H9 (cell line): ENCODE data around the gene CD248. TPM values are rescaled to one million over a fixed set of nuclear protein-coding genes. Genes with fewer than 3 reads are reported as not detected.

Source experiments
- DNase-seq: peaks from one replicate; pipeline ENCODE4 v3.0.0-alpha.2; 2017
- H2AFZ ChIP-seq: one replicate; pipeline ENCODE4 v1.6.1; 2013; ENCODE audit warnings: mild to moderate bottlenecking, low read length, control low read depth, moderate library complexity
- H2AK5ac ChIP-seq: 2 replicates; pipeline ENCODE4 v1.6.1; 2013; ENCODE audit warnings: low read length, control low read depth, mixed read lengths; ENCODE audit not compliant: insufficient read length
- H2BK120ac ChIP-seq: one replicate; pipeline ENCODE4 v1.6.1; 2013; ENCODE audit warnings: low read depth, mild to moderate bottlenecking, low read length, control low read depth, inconsistent platforms; ENCODE audit not compliant: poor library complexity, severe bottlenecking
- H2BK12ac ChIP-seq: 2 replicates; pipeline ENCODE4 v1.6.1; 2013; ENCODE audit warnings: low read length, control low read depth, mixed read lengths, low read depth; ENCODE audit not compliant: insufficient read length
- H2BK15ac ChIP-seq: 2 replicates; pipeline ENCODE4 v1.6.1; 2013; ENCODE audit warnings: low read depth, low read length, control low read depth
- H2BK20ac ChIP-seq: one replicate; pipeline ENCODE4 v1.6.1; 2013; ENCODE audit warnings: low read depth, mild to moderate bottlenecking, low read length, control low read depth, inconsistent platforms; ENCODE audit not compliant: poor library complexity, severe bottlenecking
- H2BK5ac ChIP-seq: 2 replicates; pipeline ENCODE4 v1.6.1; 2013; ENCODE audit warnings: low read length, control low read depth, mixed read lengths; ENCODE audit not compliant: insufficient read length
- H3K14ac ChIP-seq: 2 replicates; pipeline ENCODE4 v1.6.1; 2013; ENCODE audit warnings: low read length, control low read depth; ENCODE audit not compliant: insufficient read depth
- H3K18ac ChIP-seq: 2 replicates; pipeline ENCODE4 v1.6.1; 2013; ENCODE audit warnings: low read depth, mild to moderate bottlenecking, mixed read lengths, low read length, control low read depth; ENCODE audit not compliant: insufficient read length
- H3K23ac ChIP-seq: 2 replicates; pipeline ENCODE4 v1.6.1; 2013; ENCODE audit warnings: low read length, control low read depth, mixed read lengths, low read depth; ENCODE audit not compliant: insufficient read length
- H3K23me2 ChIP-seq: 2 replicates; pipeline ENCODE4 v1.6.1; 2013; ENCODE audit warnings: low read depth, mild to moderate bottlenecking, mixed read lengths, low read length, control low read depth; ENCODE audit not compliant: insufficient read length, poor library complexity, severe bottlenecking
- H3K27ac ChIP-seq: 2 replicates; pipeline ENCODE4 v1.5.1; 2013; ENCODE audit warnings: low read length, control low read depth, mixed read lengths, low read depth; ENCODE audit not compliant: insufficient read length
- H3K27me3 ChIP-seq: 2 replicates; pipeline ENCODE4 v1.6.1; 2013; ENCODE audit warnings: low read length, control low read depth, inconsistent platforms; ENCODE audit not compliant: insufficient read depth
- H3K4ac ChIP-seq: 2 replicates; pipeline ENCODE4 v1.6.1; 2013; ENCODE audit warnings: low read depth, mild to moderate bottlenecking, control low read depth, inconsistent platforms, low read length, moderate library complexity
- H3K4me1 ChIP-seq: 2 replicates; pipeline ENCODE4 v1.6.1; 2013; ENCODE audit warnings: low read length, control low read depth, inconsistent platforms; ENCODE audit not compliant: insufficient read depth
- H3K4me2 ChIP-seq: 2 replicates; pipeline ENCODE4 v1.6.1; 2013; ENCODE audit warnings: low read length, control low read depth, mixed read lengths; ENCODE audit not compliant: insufficient read length, insufficient read depth
- H3K56ac ChIP-seq: 2 replicates; pipeline ENCODE4 v1.6.1; 2013; ENCODE audit warnings: low read depth, mild to moderate bottlenecking, mixed read lengths, low read length, control low read depth; ENCODE audit not compliant: insufficient read length
- H3K79me1 ChIP-seq: 2 replicates; pipeline ENCODE4 v1.6.1; 2013; ENCODE audit warnings: low read depth, mild to moderate bottlenecking, moderate library complexity, low read length, control low read depth, inconsistent platforms; ENCODE audit not compliant: insufficient read depth, poor library complexity, severe bottlenecking
- H3K79me2 ChIP-seq: 2 replicates; pipeline ENCODE4 v1.6.1; 2013; ENCODE audit warnings: low read length, control low read depth, inconsistent platforms; ENCODE audit not compliant: insufficient read depth
- H3K9ac ChIP-seq: 2 replicates; pipeline ENCODE4 v1.6.1; 2013; ENCODE audit warnings: low read length, control low read depth, mixed read lengths; ENCODE audit not compliant: insufficient read length; ENCODE audit errors: extremely low read depth
- H3K9me3 ChIP-seq: one replicate; pipeline ENCODE4 v1.6.1; 2013; ENCODE audit warnings: low read depth, low read length, inconsistent platforms; ENCODE audit not compliant: control insufficient read depth
- H3T11ph ChIP-seq: one replicate; pipeline ENCODE4 v1.6.1; 2013; ENCODE audit warnings: mild to moderate bottlenecking, low read length, control low read depth, inconsistent platforms
- H4K20me1 ChIP-seq: one replicate; pipeline ENCODE4 v1.6.1; 2013; ENCODE audit not compliant: control insufficient read depth, insufficient read length, insufficient read depth
- H4K5ac ChIP-seq: 2 replicates; pipeline ENCODE4 v1.6.1; 2013; ENCODE audit warnings: low read depth, mild to moderate bottlenecking, mixed read lengths, low read length, control low read depth; ENCODE audit not compliant: insufficient read length
- H4K8ac ChIP-seq: replicated peaks from 2 replicates; pipeline ENCODE4 v1.6.1; 2013; ENCODE audit warnings: low read length, control low read depth, mixed read lengths, low read depth; ENCODE audit not compliant: insufficient read length
- H4K91ac ChIP-seq: 2 replicates; pipeline ENCODE4 v1.6.1; 2013; ENCODE audit warnings: low read depth, mild to moderate bottlenecking, moderate library complexity, mixed read lengths, low read length, control low read depth; ENCODE audit not compliant: insufficient read length
- H3K27ac Mint-ChIP-seq, 3 experiments: 2 replicates in 2 of 3; 3 replicates in 1 of 3; pipeline ENCODE4 v1.8.0; 2020 to 2021; ENCODE audit warnings: mixed read lengths in 3 of 3, mild to moderate bottlenecking in 1 of 3, moderate library complexity in 1 of 3
- H3K27me3 Mint-ChIP-seq: 2 replicates; pipeline ENCODE4 v1.8.0; 2021; ENCODE audit warnings: low read depth, mild to moderate bottlenecking, moderate library complexity, mixed read lengths
- H3K36me3 Mint-ChIP-seq, 3 experiments: 2 replicates in 2 of 3; 3 replicates in 1 of 3; pipeline ENCODE4 v1.8.0; 2020 to 2021; ENCODE audit warnings: low read depth in 3 of 3, mixed read lengths in 3 of 3; ENCODE audit not compliant: insufficient read depth in 1 of 3
- H3K4me1 Mint-ChIP-seq, 2 experiments: 2 replicates each; pipeline ENCODE4 v1.8.0; 2020; ENCODE audit warnings: mixed read lengths in 2 of 2
- H3K4me3 Mint-ChIP-seq, 2 experiments: 2 replicates in 1 of 2; 3 replicates in 1 of 2; pipeline ENCODE4 v1.8.0; 2020 to 2021; ENCODE audit warnings: mild to moderate bottlenecking in 2 of 2, mixed read lengths in 2 of 2, moderate library complexity in 1 of 2
- H3K9me3 Mint-ChIP-seq, 2 experiments: 2 replicates in 1 of 2; 3 replicates in 1 of 2; pipeline ENCODE4 v1.8.0; 2020; ENCODE audit warnings: mild to moderate bottlenecking in 2 of 2, mixed read lengths in 2 of 2, moderate library complexity in 1 of 2
- WGBS: extraction: QIAGEN DNeasy Blood & Tissue Kit; methylation state at CpG from one replicate; pipeline ENCODE4 v1.1.7; 2013; ENCODE audit warnings: missing lambda C conversion rate, low lambda C conversion rate, mixed read lengths; ENCODE audit not compliant: insufficient read length; ENCODE audit errors: extremely low coverage; 5-methylcytosine and 5-hydroxymethylcytosine counted together
- total RNA-seq: library from RNA; stranded (reverse); gene quantifications from 2 replicates; pipeline ENCODE4 v1.2.1, GENCODE V29; 2021
- TF ChIP-seq, protein P1 (sequence below): fragments of 200-600 bp; sonication (generic); conservative IDR thresholded peaks from 3 replicates; pipeline ENCODE4 v1.8.0; 2021; ENCODE audit warnings: antibody characterized with exemption, mild to moderate bottlenecking

Gene CD248
- total RNA-seq, 1 experiment from 2014 or later = 1.5 TPM

DNA sequence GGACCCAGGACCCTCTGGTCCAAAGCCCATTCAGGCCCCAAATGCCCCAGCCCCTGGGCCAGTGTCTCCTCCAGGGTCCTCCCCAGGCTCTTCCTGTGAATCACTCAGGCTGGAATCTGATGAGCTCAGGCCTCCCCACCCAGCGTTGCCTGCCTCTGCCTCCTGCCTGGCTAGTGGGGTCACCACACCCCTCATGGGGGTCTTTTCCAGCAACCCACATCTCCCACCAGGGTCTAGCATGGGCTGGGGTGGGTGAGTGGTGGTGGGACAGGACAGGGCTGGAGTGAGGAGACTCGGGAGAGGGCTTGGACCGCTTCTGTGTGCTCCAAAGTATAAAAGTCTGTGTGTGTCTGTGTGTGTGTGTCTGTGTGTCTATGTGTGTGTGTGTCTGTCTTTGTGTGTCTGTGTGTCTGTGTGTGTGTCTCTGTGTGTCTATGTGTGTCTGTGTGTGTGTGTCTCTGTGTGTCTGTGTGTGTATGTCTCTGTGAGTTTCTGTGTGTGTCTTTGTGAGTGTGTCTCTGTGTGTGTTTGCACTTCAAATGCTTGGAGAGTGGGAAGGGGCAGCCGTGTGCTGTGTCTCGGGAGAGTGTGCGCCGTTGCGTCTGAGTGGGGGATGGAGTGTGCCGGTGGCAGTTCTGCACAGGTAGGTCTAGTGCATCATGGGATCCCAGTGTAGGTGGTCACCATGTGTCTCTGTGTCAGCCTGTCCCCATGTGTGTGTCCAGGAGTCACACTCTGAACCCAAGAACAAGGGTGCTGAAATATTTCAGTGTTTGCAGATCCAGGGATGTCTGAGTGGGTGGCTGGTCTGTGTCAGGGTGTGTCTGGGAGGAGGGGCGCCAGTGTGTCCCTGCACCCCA lies 10.6 kb upstream of the CD248 start:
- no peaks in the 10 kb centered on the region for H4K20me1 ChIP-seq
- Mint-ChIP-seq H3K9me3 (no peaks in the 10 kb centered on the region), H3K27me3 (peaks cover 10% of the 10 kb centered on the region), H3K4me3 (peak overlapping the region in 1 of 2 experiments; percentile 10; a peak in 2 of 5 replicates), H3K27ac (no peak overlapping the region; a peak in 1 of 7 replicates), H3K36me3 (no peaks in the 10 kb centered on the region; a peak in 1 of 7 replicates), H3K4me1 (peaks cover 9 to 20% of the 10 kb centered on the region in 2 experiments)
- H3K27ac ChIP-seq = no peak overlapping the region
- TF ChIP-seq, protein P1, sequence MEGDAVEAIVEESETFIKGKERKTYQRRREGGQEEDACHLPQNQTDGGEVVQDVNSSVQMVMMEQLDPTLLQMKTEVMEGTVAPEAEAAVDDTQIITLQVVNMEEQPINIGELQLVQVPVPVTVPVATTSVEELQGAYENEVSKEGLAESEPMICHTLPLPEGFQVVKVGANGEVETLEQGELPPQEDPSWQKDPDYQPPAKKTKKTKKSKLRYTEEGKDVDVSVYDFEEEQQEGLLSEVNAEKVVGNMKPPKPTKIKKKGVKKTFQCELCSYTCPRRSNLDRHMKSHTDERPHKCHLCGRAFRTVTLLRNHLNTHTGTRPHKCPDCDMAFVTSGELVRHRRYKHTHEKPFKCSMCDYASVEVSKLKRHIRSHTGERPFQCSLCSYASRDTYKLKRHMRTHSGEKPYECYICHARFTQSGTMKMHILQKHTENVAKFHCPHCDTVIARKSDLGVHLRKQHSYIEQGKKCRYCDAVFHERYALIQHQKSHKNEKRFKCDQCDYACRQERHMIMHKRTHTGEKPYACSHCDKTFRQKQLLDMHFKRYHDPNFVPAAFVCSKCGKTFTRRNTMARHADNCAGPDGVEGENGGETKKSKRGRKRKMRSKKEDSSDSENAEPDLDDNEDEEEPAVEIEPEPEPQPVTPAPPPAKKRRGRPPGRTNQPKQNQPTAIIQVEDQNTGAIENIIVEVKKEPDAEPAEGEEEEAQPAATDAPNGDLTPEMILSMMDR = no peak
- no peak overlapping the region for H2AFZ ChIP-seq
- no peak overlapping the region for H2AK5ac ChIP-seq
- no CpG with 5 or more reads among the region's 10 CpGs for WGBS
- no peak for DNase-seq
- no peak overlapping the region for H2BK5ac ChIP-seq
- no peak overlapping the region for H3K14ac ChIP-seq
- 0 out of 2 replicates have a peak, but pooled peaks cover 3% of the 10 kb centered on the region for H3K4me1 ChIP-seq
- no peak overlapping the region for H4K91ac ChIP-seq
- no peak overlapping the region for H3K56ac ChIP-seq
- H3K79me1 ChIP-seq = no peaks in the 10 kb centered on the region
- no peak overlapping the region for H3T11ph ChIP-seq
- H2BK120ac ChIP-seq = no peak overlapping the region
- H3K4ac ChIP-seq = no peak overlapping the region
- H3K9ac ChIP-seq = no peak overlapping the region
- no peaks in the 10 kb centered on the region for H3K9me3 ChIP-seq
- H4K5ac ChIP-seq = no peak overlapping the region
- no peaks in the 10 kb centered on the region for H3K79me2 ChIP-seq
- H3K23ac ChIP-seq = no peak overlapping the region
- no peaks in the 10 kb centered on the region for H3K23me2 ChIP-seq
- no peak overlapping the region for H3K4me2 ChIP-seq
- H2BK20ac ChIP-seq = no peak overlapping the region
- H2BK15ac ChIP-seq = no peak overlapping the region
- H3K27me3 ChIP-seq = no peaks in the 10 kb centered on the region
- no peak overlapping the region for H3K18ac ChIP-seq
- H4K8ac ChIP-seq = no peak overlapping the region
- no peak overlapping the region for H2BK12ac ChIP-seq
